Endometrial microvascular endothelial cells (primary cell): ENCODE data around the gene CACNA1S. TPM values are rescaled to one million over a fixed set of nuclear protein-coding genes. Genes with fewer than 3 reads are reported as not detected.

Experiments used
- in situ Hi-C: cut with HindIII; loops from 2 replicates; pipeline ENCODE4 v1.10.0; 2017; ENCODE audit warnings: low sequenced_read_pairs, low pct_unique_long_range_greater_than_20kb; ENCODE audit errors: inconsistent ontology term
- total RNA-seq: library from RNA; depleted of rRNA; stranded (reverse); fragments of >200 nt; gene quantifications from one replicate; pipeline ENCODE4 v1.2.3, GENCODE V29; 2015; ENCODE audit errors: inconsistent ontology term

CACNA1S gene
- total RNA-seq, 1 donor from 2014 or later = not detected

GRCh38 chr1:201076092-201076491 is 36.1 kb downstream of the CACNA1S start:
- in situ Hi-C loops = no loop called here

- in situ Hi-C loops = no loop called here
These were observed 38.2 kb downstream of the CACNA1S start for GRCh38 chr1:201074018-201074417.

- in situ Hi-C loops = no loop called here
These were observed 39.3 kb downstream of the CACNA1S start for GRCh38 chr1:201072922-201073321.

GRCh38 chr1:201072149-201072548 is 40.1 kb downstream of the CACNA1S start:
- in situ Hi-C loops = no loop called here

GRCh38 chr1:201069636-201070035 is 42.6 kb downstream of the CACNA1S start:
- in situ Hi-C loops = no loop called here

- in situ Hi-C loops = no loop called here
These were observed 43.2 kb downstream of the CACNA1S start for GRCh38 chr1:201068976-201069375.

- in situ Hi-C loops = no loop called here
These were observed 45.2 kb downstream of the CACNA1S start for GRCh38 chr1:201066986-201067385.

GRCh38 chr1:201065686-201066085 is 46.5 kb downstream of the CACNA1S start:
- in situ Hi-C loops = no loop called here

- in situ Hi-C loops = no loop called here
These were observed 47.4 kb downstream of the CACNA1S start for GRCh38 chr1:201064806-201065205.

GRCh38 chr1:201063145-201063544 is 49.1 kb downstream of the CACNA1S start:
- in situ Hi-C loops = no loop called here

- in situ Hi-C loops = no loop called here
These were observed 49.6 kb downstream of the CACNA1S start for GRCh38 chr1:201062511-201063091.

GRCh38 chr1:201061886-201062285 is 50.3 kb downstream of the CACNA1S start:
- in situ Hi-C loops = no loop called here

GRCh38 chr1:201061049-201061448 is 51.2 kb downstream of the CACNA1S start:
- in situ Hi-C loops = no loop called here

- in situ Hi-C loops = no loop called here
These were observed 51.6 kb downstream of the CACNA1S start for GRCh38 chr1:201060586-201060985.

- in situ Hi-C loops = no loop called here
These were observed 52.2 kb downstream of the CACNA1S start for GRCh38 chr1:201059871-201060555.

- in situ Hi-C loops = no loop called here
These were observed 52.8 kb downstream of the CACNA1S start for GRCh38 chr1:201059401-201059800.

- in situ Hi-C loops = no loop called here
These were observed 58.1 kb downstream of the CACNA1S start for GRCh38 chr1:201054091-201054543.

GRCh38 chr1:201053155-201053860 is 58.9 kb downstream of the CACNA1S start:
- in situ Hi-C loops = no loop called here

- in situ Hi-C loops = no loop called here
These were observed 60.8 kb downstream of the CACNA1S start for GRCh38 chr1:201051399-201051798.
